HG02571 (cell line): ENCODE data around the gene OR52E5.

Source experiments
- ATAC-seq: cut with Tn5 transposase; IDR thresholded peaks from one replicate; pipeline ENCODE4 v1.9.1; 2021; ENCODE audit warnings: mild to moderate bottlenecking, moderate library complexity; ENCODE audit not compliant: unreplicated experiment

The OR52E5 gene

GRCh38 chr11:5892908-5893307, at the start of gene OR52E5:
Gene OR52E5, plus strand, starts transcription at chr11:5893208. Its CDS starts 7,569 bp downstream, at chr11:5900777.
- no peak for ATAC-seq

- ATAC-seq = no peak
Observed at GRCh38 chr11:5846701-5847100, 46.3 kb upstream of the OR52E5 start.

GRCh38 chr11:5847711-5848110, 45.3 kb upstream of the OR52E5 start:
- ATAC-seq = no peak

- ATAC-seq = no peak
Observed at GRCh38 chr11:5851002-5851401, 42.0 kb upstream of the OR52E5 start.

- no peak for ATAC-seq
Observed at GRCh38 chr11:5857590-5857989, 35.4 kb upstream of the OR52E5 start, which contains the start of gene OR52E8. Gene OR52E8, minus strand, starts transcription at chr11:5857690. Its CDS starts 0 bp downstream, at chr11:5857690.

GRCh38 chr11:5865826-5866225, 27.2 kb upstream of the OR52E5 start:
- ATAC-seq = no peak

GRCh38 chr11:5878564-5878963, 14.4 kb upstream of the OR52E5 start:
- ATAC-seq = no peak

GRCh38 chr11:5880329-5880728, 12.7 kb upstream of the OR52E5 start, which contains the start of gene OR52E4:
Gene OR52E4, plus strand, starts transcription at chr11:5880629. Its CDS starts 3,664 bp downstream, at chr11:5884293.
- ATAC-seq = no peak

- no peak for ATAC-seq
Observed at GRCh38 chr11:5881756-5882155, 11.3 kb upstream of the OR52E5 start.

- no peak for ATAC-seq
Observed at GRCh38 chr11:5887172-5887571, 5.8 kb upstream of the OR52E5 start.

- ATAC-seq = no peak
Observed at GRCh38 chr11:5887661-5888060, 5.3 kb upstream of the OR52E5 start.

GRCh38 chr11:5891216-5891800, 1.7 kb upstream of the OR52E5 start:
- ATAC-seq = no peak

- ATAC-seq = no peak
Observed at GRCh38 chr11:5899534-5899933, 6.5 kb downstream of the OR52E5 start.

- no peak for ATAC-seq
Observed at GRCh38 chr11:5910540-5910939, 17.5 kb downstream of the OR52E5 start.

- ATAC-seq = peak; percentile 83
Observed at GRCh38 chr11:5922749-5923426, 29.9 kb downstream of the OR52E5 start.

- peak; percentile 46 for ATAC-seq
Observed at GRCh38 chr11:5923427-5923776, 30.4 kb downstream of the OR52E5 start.

GRCh38 chr11:5923794-5924193, 30.8 kb downstream of the OR52E5 start:
- peak; percentile 18 for ATAC-seq

- no peak for ATAC-seq
Observed at GRCh38 chr11:5928271-5928670, 35.3 kb downstream of the OR52E5 start.

- no peak for ATAC-seq
Observed at GRCh38 chr11:5928811-5929210, 35.8 kb downstream of the OR52E5 start.

- no peak for ATAC-seq
Observed at GRCh38 chr11:5929571-5930368, 36.8 kb downstream of the OR52E5 start.

GRCh38 chr11:5930614-5931013, 37.6 kb downstream of the OR52E5 start:
- ATAC-seq = no peak

GRCh38 chr11:5931061-5931460, 38.1 kb downstream of the OR52E5 start:
- ATAC-seq = no peak
